ENCODE measurements around the gene EYS.

The EYS gene

GRCh38 chr6:64736421-64736950 lies 970.5 kb downstream of the EYS start:
- no peak for TF ChIP-seq CTCF (conservative IDR thresholded peaks at IDR 0.05)
- H3K27ac ChIP-seq: no peak overlapping the region

- TF ChIP-seq CTCF (conservative IDR thresholded peaks at IDR 0.05) (no peak), ZFX (IDR thresholded peaks at IDR 0.05) (no peak)
Observed at GRCh38 chr6:64733433-64733832, 973.6 kb downstream of the EYS start.

GRCh38 chr6:64732888-64733287 lies 974.1 kb downstream of the EYS start:
- peak; percentile 14; the same call in 1 of the 2 replicates for TF ChIP-seq CTCF (conservative IDR thresholded peaks at IDR 0.05)
- no peak for TF ChIP-seq ZFX (IDR thresholded peaks at IDR 0.05)
- H3K27ac ChIP-seq: no peak overlapping the region

More at GRCh38 chr6:64733433-64733832, 973.6 kb downstream of the EYS start:
- no peak overlapping the region for H3K27ac ChIP-seq

GRCh38 chr6:64729522-64729921 lies 977.5 kb downstream of the EYS start:
- TF ChIP-seq ZFX (IDR thresholded peaks at IDR 0.05): no peak
- no peak for TF ChIP-seq CTCF (conservative IDR thresholded peaks at IDR 0.05)
- no peak overlapping the region for H3K27ac ChIP-seq

- H3K27ac ChIP-seq: no peak overlapping the region
- no peak for TF ChIP-seq CTCF (conservative IDR thresholded peaks at IDR 0.05)
- no peak for TF ChIP-seq ZFX (IDR thresholded peaks at IDR 0.05)
Observed at GRCh38 chr6:64727075-64727474, 980.0 kb downstream of the EYS start.

GRCh38 chr6:64724091-64724490 lies 982.9 kb downstream of the EYS start:
- H3K27ac ChIP-seq: no peak overlapping the region
- no peak for TF ChIP-seq CTCF (conservative IDR thresholded peaks at IDR 0.05)
- no peak for TF ChIP-seq ZFX (IDR thresholded peaks at IDR 0.05)

- H3K27ac ChIP-seq: no peak overlapping the region
- no peak for TF ChIP-seq ZFX (IDR thresholded peaks at IDR 0.05)
- TF ChIP-seq CTCF (conservative IDR thresholded peaks at IDR 0.05): no peak
Observed at GRCh38 chr6:64723327-64724058, 983.5 kb downstream of the EYS start.

Measured in C4-2B (cell line).